GM12865 (cell line): ENCODE results near the gene TP73.

Source experiments
- DNase-seq: peaks from one replicate; pipeline ENCODE4 v3.0.0; 2010; ENCODE audit warnings: low read depth
- H3K4me3 ChIP-seq: 2 replicates; pipeline ENCODE4 v1.5.1; 2011; ENCODE audit warnings: mild to moderate bottlenecking, low read depth, low read length, control low read depth
- CTCF ChIP-seq: IDR thresholded peaks from 2 replicates; pipeline ENCODE4 v1.5.1; 2011; ENCODE audit warnings: low read length, control low read depth, low read depth, inconsistent platforms; ENCODE audit not compliant: insufficient read depth; ENCODE audit errors: missing control alignments

The TP73 gene

DNA sequence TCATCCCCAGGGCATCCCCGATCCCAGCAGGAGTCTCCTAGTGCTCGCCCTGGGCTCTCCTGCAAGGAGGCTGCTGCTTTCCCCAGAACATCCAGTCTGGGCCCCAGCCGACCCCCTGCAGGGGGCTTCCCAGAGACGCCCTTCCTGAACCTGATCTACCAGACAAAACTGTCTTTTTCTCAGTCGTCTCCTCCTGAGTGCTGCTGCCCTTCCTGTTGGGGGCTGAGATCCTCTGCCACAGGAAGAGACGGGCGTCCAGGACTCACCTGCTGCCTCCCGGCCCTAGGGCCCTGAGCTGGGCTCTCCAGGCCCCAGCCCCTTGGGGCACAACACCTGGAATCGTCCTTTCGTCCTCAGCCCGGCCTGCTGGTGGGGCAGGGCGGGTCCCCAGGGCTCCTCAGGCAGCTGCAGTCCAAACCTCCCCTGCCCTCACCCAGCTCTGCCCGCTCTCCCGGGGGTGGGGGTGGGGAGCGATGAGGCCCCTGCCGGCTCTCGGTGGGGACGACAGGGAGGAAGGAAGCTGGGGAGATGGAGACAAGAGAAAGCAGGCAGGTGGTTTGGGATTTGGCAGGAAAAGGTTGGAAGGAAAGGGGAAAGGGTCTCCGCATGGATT lies 36.9 kb downstream of the TP73 start:
- no peak for DNase-seq
- no peak for TF ChIP-seq CTCF
- H3K4me3 ChIP-seq: no peak overlapping the region

DNA sequence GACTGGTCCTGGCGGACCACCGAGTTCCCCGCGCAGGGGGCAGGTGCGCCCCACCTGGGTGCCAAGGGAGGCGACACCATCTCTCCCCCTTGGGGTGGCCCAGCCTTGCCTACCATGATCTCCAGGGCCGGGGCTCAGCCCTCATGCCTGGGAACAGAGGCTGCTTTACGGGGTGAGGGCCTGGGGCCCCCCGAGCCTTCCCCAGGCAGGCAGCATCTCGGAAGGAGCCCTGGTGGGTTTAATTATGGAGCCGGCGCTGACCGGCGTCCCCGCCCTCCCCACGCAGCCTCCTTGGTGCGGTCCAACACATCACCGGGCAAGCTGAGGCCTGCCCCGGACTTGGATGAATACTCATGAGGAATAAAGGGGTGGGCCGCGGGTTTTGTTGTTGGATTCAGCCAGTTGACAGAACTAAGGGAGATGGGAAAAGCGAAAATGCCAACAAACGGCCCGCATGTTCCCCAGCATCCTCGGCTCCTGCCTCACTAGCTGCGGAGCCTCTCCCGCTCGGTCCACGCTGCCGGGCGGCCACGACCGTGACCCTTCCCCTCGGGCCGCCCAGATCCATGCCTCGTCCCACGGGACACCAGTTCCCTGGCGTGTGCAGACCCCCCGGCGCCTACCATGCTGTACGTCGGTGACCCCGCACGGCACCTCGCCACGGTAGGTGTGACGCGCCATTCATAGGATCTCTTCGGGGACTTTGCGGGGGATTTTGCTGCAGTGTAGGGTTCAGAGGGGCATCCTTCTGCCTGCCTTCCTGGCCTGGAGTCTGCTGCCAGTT lies 38.2 kb downstream of the TP73 start:
- DNase-seq: no peak
- TF ChIP-seq CTCF: no peak

DNA sequence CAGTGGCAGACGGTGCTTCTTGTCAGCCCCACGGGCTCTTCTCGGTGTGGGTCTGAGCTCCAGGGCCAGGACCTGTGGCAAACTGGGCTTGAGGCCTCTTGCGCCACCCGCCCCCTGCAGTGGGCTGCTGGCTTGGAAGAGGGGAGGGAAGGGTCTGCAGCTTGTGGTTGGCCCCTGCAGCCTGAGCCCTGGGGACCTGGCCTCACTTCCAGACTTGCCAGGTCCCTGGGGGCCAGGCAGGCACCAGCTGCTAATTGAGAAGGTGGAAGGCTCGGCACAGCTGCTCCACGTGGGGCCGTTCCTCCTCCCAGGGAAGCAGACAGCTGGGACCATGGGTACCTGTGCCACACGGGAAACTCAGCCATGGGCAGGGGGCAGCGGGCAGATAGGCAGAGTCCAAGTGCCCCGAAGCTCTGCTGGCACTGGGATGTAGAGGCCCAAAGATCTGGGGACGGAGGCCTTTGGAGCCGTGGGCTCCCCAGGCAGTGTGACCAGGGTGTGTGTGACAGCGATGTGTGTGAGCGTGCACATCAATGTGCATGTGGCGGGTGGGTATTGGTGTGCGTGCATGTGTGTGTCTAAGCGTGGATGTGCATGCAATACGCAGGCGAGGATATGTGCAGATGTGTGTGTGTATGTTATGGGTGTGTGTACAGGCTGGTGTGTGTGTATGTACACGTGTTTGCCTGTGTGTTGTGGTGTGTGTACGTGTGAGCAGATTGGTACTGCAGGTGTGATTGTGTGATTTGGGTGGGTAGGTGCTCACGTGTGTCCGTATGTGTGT lies 39.3 kb downstream of the TP73 start:
- TF ChIP-seq CTCF: no peak
- H3K4me3 ChIP-seq: no peak overlapping the region
- DNase-seq: no peak

More for the DNA sequence above, 38.2 kb downstream of the TP73 start:
- H3K4me3 ChIP-seq: no peak overlapping the region

DNA sequence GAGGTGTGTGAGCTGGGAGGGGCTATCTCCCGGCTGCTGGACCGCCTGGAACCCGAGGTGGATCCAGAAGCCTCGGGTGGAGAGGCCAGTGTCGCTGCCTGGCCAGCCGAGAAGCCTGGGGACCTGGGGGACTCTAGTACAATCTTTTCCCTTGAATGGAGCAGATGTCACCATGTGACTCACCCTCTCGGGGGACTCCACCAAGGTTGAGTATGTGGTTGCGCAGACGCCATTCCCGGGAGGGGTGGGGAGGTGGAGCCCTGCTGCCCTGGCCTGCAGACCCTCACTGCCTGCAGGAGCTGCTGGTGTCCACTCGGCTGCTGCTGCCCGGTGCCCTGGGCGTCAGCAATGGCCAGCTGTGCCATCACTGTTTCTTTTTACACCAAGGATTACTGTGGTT lies 40.3 kb downstream of the TP73 start:
- no peak overlapping the region for H3K4me3 ChIP-seq
- no peak for TF ChIP-seq CTCF
- DNase-seq: no peak

GRCh38 chr1:3693321-3693720 lies 41.0 kb downstream of the TP73 start:
- H3K4me3 ChIP-seq: no peak overlapping the region
- TF ChIP-seq CTCF: no peak
- no peak for DNase-seq

DNA sequence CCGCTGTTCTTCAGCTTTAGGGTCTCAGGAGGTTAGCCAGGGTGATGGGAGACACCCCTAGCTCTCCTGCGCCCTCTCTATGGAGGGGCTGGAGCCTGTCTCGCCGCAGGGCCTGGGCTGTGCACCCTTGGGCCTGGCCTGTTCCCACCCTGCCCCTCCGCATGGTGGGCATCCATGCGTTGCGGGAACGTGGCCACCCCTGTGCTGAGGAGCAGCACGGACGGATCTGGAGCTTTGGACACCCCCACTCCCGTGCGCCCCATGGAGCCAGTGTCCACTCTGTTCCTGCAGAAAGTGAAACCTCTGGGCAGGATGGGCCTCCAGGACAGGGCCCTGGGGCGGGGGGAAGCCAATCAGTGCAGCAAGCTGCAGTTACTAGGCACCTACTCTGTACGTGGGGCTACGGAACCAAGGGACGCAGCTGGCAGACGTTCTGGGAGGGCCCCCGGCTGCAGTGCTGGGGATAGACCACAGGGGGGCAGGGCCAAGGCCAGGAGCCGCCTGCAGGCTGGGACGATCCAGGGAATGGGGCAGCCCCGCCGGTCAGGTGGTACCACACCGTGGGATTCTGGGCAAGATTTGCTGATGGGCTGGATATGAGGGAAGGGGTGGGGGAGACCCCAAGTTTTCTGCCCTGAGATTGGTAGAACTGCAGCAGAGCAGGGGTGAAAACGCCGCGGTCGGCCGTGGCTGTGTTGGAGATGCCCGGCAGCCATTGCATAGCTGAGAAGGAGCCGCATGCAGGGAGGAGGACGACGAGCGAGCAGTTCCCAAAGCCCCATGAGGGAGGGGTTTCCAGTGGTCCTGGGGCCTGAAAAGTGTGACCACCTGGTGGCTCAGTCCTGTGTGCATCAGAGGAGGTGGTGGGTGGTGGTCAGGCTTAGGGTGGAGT lies 43.3 kb downstream of the TP73 start:
- DNase-seq: peak; percentile 45
- TF ChIP-seq CTCF: peak; percentile 70
- no peak overlapping the region for H3K4me3 ChIP-seq
